HEK293 (cell line): ENCODE measurements around the gene GIPC2.

ENCODE experiments used
- BCL11A ChIP-seq: fragments of 450-650 bp; formaldehyde crosslinking; IDR thresholded peaks from 2 replicates; pipeline ENCODE4 v1.5.1; 2016; ENCODE audit warnings: low read depth, missing biosample characterization, missing genetic modification characterization
- HOXD13 ChIP-seq: sonication (generic); formaldehyde crosslinking; IDR thresholded peaks from 2 replicates; pipeline ENCODE4 v1.8.0; 2022; ENCODE audit warnings: missing genetic modification reagents, borderline replicate concordance
- IKZF3 ChIP-seq: fragments of 450-650 bp; IDR thresholded peaks from 2 replicates; pipeline ENCODE4 v1.5.0; 2018; ENCODE audit warnings: missing biosample characterization, mild to moderate bottlenecking, missing genetic modification characterization, moderate library complexity
- KLF7 ChIP-seq: fragments of 450-650 bp; formaldehyde crosslinking; IDR thresholded peaks from 2 replicates; pipeline ENCODE4 v1.5.1; 2016; ENCODE audit warnings: missing biosample characterization, missing genetic modification characterization, borderline replicate concordance
- KLF8 ChIP-seq: fragments of 450-650 bp; formaldehyde crosslinking; IDR thresholded peaks from 2 replicates; pipeline ENCODE4 v1.5.1; 2016; ENCODE audit warnings: missing biosample characterization, missing genetic modification characterization
- MYNN ChIP-seq: fragments of 450-650 bp; formaldehyde crosslinking; IDR thresholded peaks from 2 replicates; pipeline ENCODE4 v1.5.1; 2016; ENCODE audit warnings: missing biosample characterization, missing genetic modification characterization, borderline replicate concordance
- SETDB1 ChIP-seq: IDR thresholded peaks from one replicate; pipeline ENCODE4 v1.6.1; 2017; ENCODE audit warnings: mild to moderate bottlenecking, low read length, moderate library complexity, mixed read lengths; ENCODE audit not compliant: insufficient read length
- SP3 ChIP-seq: fragments of 450-650 bp; formaldehyde crosslinking; IDR thresholded peaks from 2 replicates; pipeline ENCODE4 v1.5.1; 2016; ENCODE audit warnings: missing biosample characterization, missing genetic modification characterization
- SP7 ChIP-seq: fragments of 450-650 bp; formaldehyde crosslinking; IDR thresholded peaks from 2 replicates; pipeline ENCODE4 v1.5.1; 2016; ENCODE audit warnings: missing biosample characterization, missing genetic modification characterization
- ZBTB48 ChIP-seq: fragments of 450-650 bp; formaldehyde crosslinking; IDR thresholded peaks from 2 replicates; pipeline ENCODE4 v1.5.1; 2016; ENCODE audit warnings: missing biosample characterization, missing genetic modification characterization
- ZBTB7A ChIP-seq: fragments of 450-650 bp; formaldehyde crosslinking; IDR thresholded peaks from 2 replicates; pipeline ENCODE4 v1.5.1; 2016; ENCODE audit warnings: low read depth, missing biosample characterization, missing genetic modification characterization
- ZNF146 ChIP-seq: fragments of 450-650 bp; formaldehyde crosslinking; IDR thresholded peaks from 2 replicates; pipeline ENCODE4 v1.5.1; 2016; ENCODE audit warnings: missing biosample characterization, missing genetic modification characterization
- ZNF16 ChIP-seq: fragments of 450-650 bp; formaldehyde crosslinking; IDR thresholded peaks from 2 replicates; pipeline ENCODE4 v1.5.1; 2016; ENCODE audit warnings: low read depth, missing biosample characterization, missing genetic modification characterization
- ZNF239 ChIP-seq: fragments of 450-650 bp; formaldehyde crosslinking; IDR thresholded peaks from 2 replicates; pipeline ENCODE4 v1.5.1; 2016; ENCODE audit warnings: missing biosample characterization, missing genetic modification characterization
- ZNF248 ChIP-seq: fragments of 450-650 bp; formaldehyde crosslinking; IDR thresholded peaks from 2 replicates; pipeline ENCODE4 v1.5.1; 2017; ENCODE audit warnings: missing biosample characterization, missing genetic modification characterization
- ZNF391 ChIP-seq: fragments of 450-650 bp; formaldehyde crosslinking; IDR thresholded peaks from 2 replicates; pipeline ENCODE4 v1.5.1; 2016; ENCODE audit warnings: low read depth, missing biosample characterization, missing genetic modification characterization, borderline replicate concordance
- ZNF416 ChIP-seq: fragments of 450-650 bp; formaldehyde crosslinking; IDR thresholded peaks from 2 replicates; pipeline ENCODE4 v1.5.1; 2016; ENCODE audit warnings: missing biosample characterization, missing genetic modification characterization
- ZNF426 ChIP-seq: fragments of 450-650 bp; formaldehyde crosslinking; IDR thresholded peaks from 2 replicates; pipeline ENCODE4 v1.5.1; 2017; ENCODE audit warnings: missing biosample characterization, missing genetic modification characterization, mild to moderate bottlenecking, inconsistent platforms, moderate library complexity
- ZNF501 ChIP-seq: fragments of 450-650 bp; formaldehyde crosslinking; IDR thresholded peaks from 2 replicates; pipeline ENCODE4 v1.5.1; 2016; ENCODE audit warnings: missing biosample characterization, missing genetic modification characterization
- ZNF555 ChIP-seq: fragments of 450-650 bp; formaldehyde crosslinking; conservative IDR thresholded peaks from 2 replicates; pipeline ENCODE4 v1.5.1; 2017; ENCODE audit warnings: missing biosample characterization, mild to moderate bottlenecking, missing genetic modification characterization, inconsistent platforms
- ZNF623 ChIP-seq: fragments of 450-650 bp; formaldehyde crosslinking; IDR thresholded peaks from 2 replicates; pipeline ENCODE4 v1.5.1; 2016; ENCODE audit warnings: missing biosample characterization, missing genetic modification characterization
- ZNF626 ChIP-seq: fragments of 450-650 bp; sonication (Bioruptor Pico); formaldehyde crosslinking; IDR thresholded peaks from 2 replicates; pipeline ENCODE4 v1.5.1; 2018; ENCODE audit warnings: missing biosample characterization, missing genetic modification characterization, inconsistent platforms
- ZNF701 ChIP-seq: fragments of 450-650 bp; formaldehyde crosslinking; IDR thresholded peaks from 2 replicates; pipeline ENCODE4 v1.5.1; 2016; ENCODE audit warnings: missing biosample characterization, missing genetic modification characterization
- ZNF791 ChIP-seq: fragments of 450-650 bp; formaldehyde crosslinking; IDR thresholded peaks from 2 replicates; pipeline ENCODE4 v1.5.1; 2016; ENCODE audit warnings: missing biosample characterization, missing genetic modification characterization
- ZNF830 ChIP-seq: fragments of 450-650 bp; IDR thresholded peaks from 2 replicates; pipeline ENCODE4 v1.5.0; 2018; ENCODE audit warnings: missing biosample characterization, missing genetic modification characterization, low read depth, mild to moderate bottlenecking, moderate library complexity
- ZSCAN16 ChIP-seq: fragments of 450-650 bp; formaldehyde crosslinking; IDR thresholded peaks from 2 replicates; pipeline ENCODE4 v1.5.1; 2016; ENCODE audit warnings: missing biosample characterization, missing genetic modification characterization
- TF ChIP-seq, protein P1 (sequence below): fragments of 450-650 bp; IDR thresholded peaks from 2 replicates; pipeline ENCODE4 v1.5.1; 2018; ENCODE audit warnings: missing biosample characterization, mild to moderate bottlenecking, missing genetic modification characterization
- TF ChIP-seq, protein P2 (sequence below): IDR thresholded peaks from 2 replicates; pipeline ENCODE4 v1.6.1; 2011; ENCODE audit warnings: mild to moderate bottlenecking, low read depth, low read length, borderline replicate concordance
- TF ChIP-seq, protein P3 (sequence below): fragments of 450-650 bp; formaldehyde crosslinking; IDR thresholded peaks from 2 replicates; pipeline ENCODE4 v1.5.1; 2017; ENCODE audit warnings: missing biosample characterization, missing genetic modification characterization
- TF ChIP-seq, protein P4 (sequence below): fragments of 450-650 bp; formaldehyde crosslinking; IDR thresholded peaks from 2 replicates; pipeline ENCODE4 v1.5.1; 2016; ENCODE audit warnings: missing biosample characterization, missing genetic modification characterization, low read depth

Gene GIPC2

DNA sequence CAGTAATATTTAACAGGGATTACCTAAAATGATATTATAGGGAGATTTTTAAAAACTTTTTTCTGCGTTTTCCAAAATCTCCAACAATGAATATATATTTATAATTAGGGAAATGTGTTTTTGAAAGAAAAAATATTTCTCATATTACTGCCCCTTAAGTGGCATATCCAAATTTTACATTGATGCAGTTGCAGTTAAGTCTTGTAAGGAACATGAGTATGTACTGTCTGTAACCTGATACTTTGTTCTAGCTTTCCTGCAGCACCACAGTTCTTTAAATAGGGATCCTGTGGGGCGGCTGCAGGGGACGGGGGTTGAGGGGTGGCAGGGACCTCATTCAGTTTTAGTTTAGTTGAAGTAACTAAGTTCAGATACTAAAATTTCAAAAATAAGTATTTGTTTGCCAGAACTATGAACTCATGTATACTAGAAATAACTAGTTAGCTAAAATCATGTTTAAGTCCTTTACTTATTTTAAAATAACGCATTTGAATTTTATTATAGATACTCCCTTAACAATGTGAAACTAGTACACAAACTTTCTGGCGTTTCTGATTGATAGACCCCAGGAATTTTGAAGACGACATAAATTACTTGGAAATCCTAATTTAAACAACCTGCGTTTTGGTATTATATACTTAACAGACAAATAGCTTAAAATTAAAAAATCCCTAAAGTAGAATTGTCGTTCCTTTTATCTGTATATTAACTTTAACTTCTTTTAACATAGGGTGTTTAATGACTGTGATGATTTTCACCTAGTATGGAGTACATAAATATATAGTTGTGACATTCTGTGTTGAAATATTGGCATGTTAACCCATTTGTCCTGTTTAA lies 41.7 kb upstream of the GIPC2 start (continued):
- TF ChIP-seq ZNF416 (tag by site-specific recombination), result no peak
- TF ChIP-seq, protein P1, sequence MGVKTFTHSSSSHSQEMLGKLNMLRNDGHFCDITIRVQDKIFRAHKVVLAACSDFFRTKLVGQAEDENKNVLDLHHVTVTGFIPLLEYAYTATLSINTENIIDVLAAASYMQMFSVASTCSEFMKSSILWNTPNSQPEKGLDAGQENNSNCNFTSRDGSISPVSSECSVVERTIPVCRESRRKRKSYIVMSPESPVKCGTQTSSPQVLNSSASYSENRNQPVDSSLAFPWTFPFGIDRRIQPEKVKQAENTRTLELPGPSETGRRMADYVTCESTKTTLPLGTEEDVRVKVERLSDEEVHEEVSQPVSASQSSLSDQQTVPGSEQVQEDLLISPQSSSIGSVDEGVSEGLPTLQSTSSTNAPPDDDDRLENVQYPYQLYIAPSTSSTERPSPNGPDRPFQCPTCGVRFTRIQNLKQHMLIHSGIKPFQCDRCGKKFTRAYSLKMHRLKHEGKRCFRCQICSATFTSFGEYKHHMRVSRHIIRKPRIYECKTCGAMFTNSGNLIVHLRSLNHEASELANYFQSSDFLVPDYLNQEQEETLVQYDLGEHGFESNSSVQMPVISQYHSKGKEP (tag by site-specific recombination), result peak; percentile 86
- no peak for TF ChIP-seq ZNF16
- TF ChIP-seq ZNF146 (tag by site-specific recombination), result no peak
- TF ChIP-seq BCL11A (tag by site-specific recombination), result no peak
- TF ChIP-seq IKZF3 (tag by site-specific recombination), result no peak
- TF ChIP-seq, protein P2, sequence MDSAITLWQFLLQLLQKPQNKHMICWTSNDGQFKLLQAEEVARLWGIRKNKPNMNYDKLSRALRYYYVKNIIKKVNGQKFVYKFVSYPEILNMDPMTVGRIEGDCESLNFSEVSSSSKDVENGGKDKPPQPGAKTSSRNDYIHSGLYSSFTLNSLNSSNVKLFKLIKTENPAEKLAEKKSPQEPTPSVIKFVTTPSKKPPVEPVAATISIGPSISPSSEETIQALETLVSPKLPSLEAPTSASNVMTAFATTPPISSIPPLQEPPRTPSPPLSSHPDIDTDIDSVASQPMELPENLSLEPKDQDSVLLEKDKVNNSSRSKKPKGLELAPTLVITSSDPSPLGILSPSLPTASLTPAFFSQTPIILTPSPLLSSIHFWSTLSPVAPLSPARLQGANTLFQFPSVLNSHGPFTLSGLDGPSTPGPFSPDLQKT, result no peak
- no peak for TF ChIP-seq ZNF830 (tag by site-specific recombination)
- no peak for TF ChIP-seq ZNF248 (tag by site-specific recombination)
- TF ChIP-seq, protein P3, sequence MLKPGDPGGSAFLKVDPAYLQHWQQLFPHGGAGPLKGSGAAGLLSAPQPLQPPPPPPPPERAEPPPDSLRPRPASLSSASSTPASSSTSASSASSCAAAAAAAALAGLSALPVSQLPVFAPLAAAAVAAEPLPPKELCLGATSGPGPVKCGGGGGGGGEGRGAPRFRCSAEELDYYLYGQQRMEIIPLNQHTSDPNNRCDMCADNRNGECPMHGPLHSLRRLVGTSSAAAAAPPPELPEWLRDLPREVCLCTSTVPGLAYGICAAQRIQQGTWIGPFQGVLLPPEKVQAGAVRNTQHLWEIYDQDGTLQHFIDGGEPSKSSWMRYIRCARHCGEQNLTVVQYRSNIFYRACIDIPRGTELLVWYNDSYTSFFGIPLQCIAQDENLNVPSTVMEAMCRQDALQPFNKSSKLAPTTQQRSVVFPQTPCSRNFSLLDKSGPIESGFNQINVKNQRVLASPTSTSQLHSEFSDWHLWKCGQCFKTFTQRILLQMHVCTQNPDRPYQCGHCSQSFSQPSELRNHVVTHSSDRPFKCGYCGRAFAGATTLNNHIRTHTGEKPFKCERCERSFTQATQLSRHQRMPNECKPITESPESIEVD, result peak; percentile 97
- no peak for TF ChIP-seq HOXD13
- no peak for TF ChIP-seq ZNF391
- TF ChIP-seq ZNF623 (tag by site-specific recombination), result no peak
- TF ChIP-seq ZSCAN16 (tag by site-specific recombination), result no peak
- peak; percentile 92 for TF ChIP-seq ZBTB48 (tag by site-specific recombination)
- TF ChIP-seq ZNF239, result no peak
- TF ChIP-seq ZNF626 (tag by site-specific recombination), result 0 out of 2 replicates have a peak, but pooled peaks have one; percentile 8
- no peak for TF ChIP-seq KLF8
- TF ChIP-seq ZNF426 (tag by site-specific recombination), result no peak
- no peak for TF ChIP-seq SETDB1
- TF ChIP-seq ZBTB7A (tag by site-specific recombination), result no peak
- TF ChIP-seq ZNF791 (tag by site-specific recombination), result no peak
- no peak for TF ChIP-seq ZNF701 (tag by site-specific recombination)
- TF ChIP-seq MYNN (tag by site-specific recombination), result no peak
- no peak for TF ChIP-seq SP7 (tag by site-specific recombination)
- TF ChIP-seq, protein P4, sequence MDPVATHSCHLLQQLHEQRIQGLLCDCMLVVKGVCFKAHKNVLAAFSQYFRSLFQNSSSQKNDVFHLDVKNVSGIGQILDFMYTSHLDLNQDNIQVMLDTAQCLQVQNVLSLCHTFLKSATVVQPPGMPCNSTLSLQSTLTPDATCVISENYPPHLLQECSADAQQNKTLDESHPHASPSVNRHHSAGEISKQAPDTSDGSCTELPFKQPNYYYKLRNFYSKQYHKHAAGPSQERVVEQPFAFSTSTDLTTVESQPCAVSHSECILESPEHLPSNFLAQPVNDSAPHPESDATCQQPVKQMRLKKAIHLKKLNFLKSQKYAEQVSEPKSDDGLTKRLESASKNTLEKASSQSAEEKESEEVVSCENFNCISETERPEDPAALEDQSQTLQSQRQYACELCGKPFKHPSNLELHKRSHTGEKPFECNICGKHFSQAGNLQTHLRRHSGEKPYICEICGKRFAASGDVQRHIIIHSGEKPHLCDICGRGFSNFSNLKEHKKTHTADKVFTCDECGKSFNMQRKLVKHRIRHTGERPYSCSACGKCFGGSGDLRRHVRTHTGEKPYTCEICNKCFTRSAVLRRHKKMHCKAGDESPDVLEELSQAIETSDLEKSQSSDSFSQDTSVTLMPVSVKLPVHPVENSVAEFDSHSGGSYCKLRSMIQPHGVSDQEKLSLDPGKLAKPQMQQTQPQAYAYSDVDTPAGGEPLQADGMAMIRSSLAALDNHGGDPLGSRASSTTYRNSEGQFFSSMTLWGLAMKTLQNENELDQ (tag by site-specific recombination), result no peak
- no peak for TF ChIP-seq KLF7 (tag by site-specific recombination)
- no peak for TF ChIP-seq ZNF555 (tag by site-specific recombination)
- TF ChIP-seq ZNF501 (tag by site-specific recombination), result peak; percentile 42; the same call in 1 of the 2 replicates
- TF ChIP-seq SP3 (tag by site-specific recombination), result no peak; the same call in 1 of the 2 replicates
